GM21619 (cell line): ENCODE results near the gene NUAK1.

Experiments
- ATAC-seq: cut with Tn5 transposase; IDR thresholded peaks from one replicate; pipeline ENCODE4 v1.9.1; 2021; ENCODE audit not compliant: unreplicated experiment

The NUAK1 gene

GRCh38 chr12:106131676-106132075, 7.1 kb downstream of the NUAK1 start:
- ATAC-seq: no peak

GRCh38 chr12:106130474-106131113, 8.2 kb downstream of the NUAK1 start:
- ATAC-seq: no peak

- ATAC-seq: no peak
Observed at GRCh38 chr12:106128585-106129328, 10.0 kb downstream of the NUAK1 start.

- ATAC-seq: no peak
Observed at GRCh38 chr12:106127338-106128126, 11.2 kb downstream of the NUAK1 start.

- ATAC-seq: no peak
Observed at GRCh38 chr12:106126441-106127337, 12.1 kb downstream of the NUAK1 start.

- ATAC-seq: no peak
Observed at GRCh38 chr12:106125351-106126095, 13.2 kb downstream of the NUAK1 start.

GRCh38 chr12:106123551-106124081, 15.1 kb downstream of the NUAK1 start:
- ATAC-seq: no peak

GRCh38 chr12:106123110-106123509, 15.6 kb downstream of the NUAK1 start:
- no peak for ATAC-seq

- ATAC-seq: no peak
Observed at GRCh38 chr12:106122004-106122403, 16.8 kb downstream of the NUAK1 start.

GRCh38 chr12:106120519-106121105, 18.1 kb downstream of the NUAK1 start:
- ATAC-seq: no peak

GRCh38 chr12:106119301-106119700, 19.5 kb downstream of the NUAK1 start:
- no peak for ATAC-seq

GRCh38 chr12:106118381-106119130, 20.2 kb downstream of the NUAK1 start:
- ATAC-seq: no peak

GRCh38 chr12:106115440-106115839, 23.3 kb downstream of the NUAK1 start:
- no peak for ATAC-seq

- ATAC-seq: no peak
Observed at GRCh38 chr12:106114447-106115068, 24.2 kb downstream of the NUAK1 start.

- ATAC-seq: no peak
Observed at GRCh38 chr12:106113824-106114446, 24.8 kb downstream of the NUAK1 start.

- ATAC-seq: no peak
Observed at GRCh38 chr12:106113446-106113823, 25.3 kb downstream of the NUAK1 start.

- no peak for ATAC-seq
Observed at GRCh38 chr12:106113042-106113441, 25.7 kb downstream of the NUAK1 start.
